Endothelial cell of umbilical vein (primary cell): Measurements from ENCODE around the gene DUSP28. TPM values are rescaled to one million over a fixed set of nuclear protein-coding genes. Genes with fewer than 3 reads are reported as not detected.

Experiments
- BruUV-seq: library from RNA; stranded (reverse); fragments of 400-500 nt; replicated peaks from 2 replicates; lab custom pipeline; 2021; lab: Mats Ljungman, UMichigan
- CTCF ChIA-PET: fragments of 300-600, 350-600 bp; sonication (Branson Sonifier 250); formaldehyde crosslinking; loops from one replicate; lab custom pipeline; 2021; ENCODE audit warnings: antibody characterized with exemption, inconsistent platforms; lab: Charles Lee
- POLR2A ChIA-PET: fragments of 300-600, 350-600 bp; sonication (Branson Sonifier 250); formaldehyde crosslinking; loops from one replicate; lab custom pipeline; 2021; ENCODE audit warnings: antibody characterized with exemption, inconsistent platforms; lab: Charles Lee
- DNase-seq: peaks from one replicate; pipeline ENCODE4 v3.0.0-alpha.2; 2011; ENCODE audit warnings: low read depth, low spot score
- FAIRE-seq: peaks from 2 replicates; lab custom pipeline; 2011; peaks lifted over from hg19 to GRCh38; lab: Jason Lieb, UNC
- H2AFZ ChIP-seq: 2 replicates; pipeline ENCODE4 v1.6.0; 2012; ENCODE audit warnings: low read depth, low read length, control low read depth, inconsistent platforms
- H3K27ac ChIP-seq: 2 replicates; pipeline ENCODE4 v1.5.1; 2011; ENCODE audit warnings: low read depth, mild to moderate bottlenecking, control low read depth, low read length, moderate library complexity; ENCODE audit not compliant: insufficient read depth
- H3K27me3 ChIP-seq, 2 experiments: 2 replicates each; pipeline versions ENCODE4 v1.6.0 to v1.6.1; 2011; ENCODE audit warnings: low read length in 2 of 2, mixed read lengths in 1 of 2; ENCODE audit not compliant: control insufficient read depth in 2 of 2, insufficient read depth in 2 of 2
- H3K36me3 ChIP-seq, 2 experiments: 2 replicates in 1 of 2; 3 replicates in 1 of 2; pipeline ENCODE4 v1.5.1; 2011; ENCODE audit warnings: low read length in 2 of 2, mild to moderate bottlenecking in 1 of 2, moderate library complexity in 1 of 2; ENCODE audit not compliant: control insufficient read depth in 2 of 2, insufficient read depth in 2 of 2; ENCODE audit errors: extremely low read depth in 1 of 2
- H3K4me1 ChIP-seq: 3 replicates; pipeline ENCODE4 v1.5.1; 2011; ENCODE audit warnings: mild to moderate bottlenecking, low read length; ENCODE audit not compliant: control insufficient read depth, insufficient read depth; ENCODE audit errors: extremely low read depth
- H3K4me2 ChIP-seq: 2 replicates; pipeline ENCODE4 v1.6.1; 2011; ENCODE audit warnings: low read length, control low read depth, mixed read lengths; ENCODE audit not compliant: insufficient read depth
- H3K4me3 ChIP-seq, 3 experiments: fragments of 200-600 bp in 1 of 3; sonication (generic), shearing (Covaris generic) in 1 of 3; replicated peaks in 1 of 3; 2 replicates each; pipeline ENCODE4 v1.5.1; 2011 to 2016; ENCODE audit warnings: control low read depth in 3 of 3, low read length in 3 of 3, mild to moderate bottlenecking in 2 of 3, inconsistent platforms in 1 of 3, low read depth in 1 of 3, moderate library complexity in 1 of 3; ENCODE audit not compliant: insufficient read depth in 1 of 3
- H3K79me2 ChIP-seq: 2 replicates; pipeline ENCODE4 v1.6.0; 2012; ENCODE audit warnings: low read length, inconsistent platforms; ENCODE audit not compliant: control insufficient read depth, insufficient read depth
- H3K9ac ChIP-seq: replicated peaks from 2 replicates; pipeline ENCODE3; 2011; ENCODE audit warnings: low read length, control low read depth; ENCODE audit not compliant: insufficient read depth; ENCODE audit errors: extremely low read depth
- H3K9me1 ChIP-seq: replicated peaks from 3 replicates; pipeline ENCODE4 v1.6.0; 2011; ENCODE audit warnings: mild to moderate bottlenecking, low read length; ENCODE audit not compliant: control insufficient read depth, insufficient read depth; ENCODE audit errors: extremely low read depth
- H3K9me3 ChIP-seq: replicated peaks from 2 replicates; pipeline ENCODE4 v1.5.1; 2012; ENCODE audit warnings: low read length, inconsistent platforms; ENCODE audit not compliant: control insufficient read depth, insufficient read depth
- H4K20me1 ChIP-seq: replicated peaks from 2 replicates; pipeline ENCODE3; 2011; ENCODE audit warnings: mild to moderate bottlenecking, low read length; ENCODE audit not compliant: control insufficient read depth, insufficient read depth; ENCODE audit errors: extremely low read depth
- EZH2 ChIP-seq: IDR thresholded peaks from 2 replicates; pipeline ENCODE4 v1.6.1; 2012; ENCODE audit warnings: borderline replicate concordance, low read depth, mild to moderate bottlenecking, moderate library complexity, low read length, inconsistent platforms; ENCODE audit not compliant: severe bottlenecking
- FOS ChIP-seq: IDR thresholded peaks from 2 replicates; pipeline ENCODE4 v1.6.1; 2011; ENCODE audit warnings: mild to moderate bottlenecking, low read length, moderate library complexity, borderline replicate concordance; ENCODE audit not compliant: insufficient read depth
- GATA2 ChIP-seq: IDR thresholded peaks from 2 replicates; pipeline ENCODE4 v1.7.0; 2011; ENCODE audit warnings: low read depth, mild to moderate bottlenecking, moderate library complexity, mixed read lengths, low read length; ENCODE audit not compliant: insufficient read length, insufficient read depth
- JUN ChIP-seq: IDR thresholded peaks from 2 replicates; pipeline ENCODE4 v1.6.1; 2011; ENCODE audit warnings: borderline replicate concordance, low read depth; ENCODE audit not compliant: insufficient read length, insufficient read depth
- MYC ChIP-seq: IDR thresholded peaks from one replicate; pipeline ENCODE4 v1.6.1; 2011; ENCODE audit warnings: mild to moderate bottlenecking, low read depth, low read length
- POLR2A ChIP-seq: IDR thresholded peaks from 2 replicates; pipeline ENCODE4 v1.6.1; 2012; ENCODE audit warnings: low read depth, mild to moderate bottlenecking, control low read depth, low read length
- POLR2AphosphoS5 ChIP-seq: IDR thresholded peaks from 2 replicates; pipeline ENCODE4 v1.6.1; 2012; ENCODE audit warnings: low read depth, mild to moderate bottlenecking, control low read depth, low read length, moderate library complexity; ENCODE audit not compliant: insufficient read depth
- dilution Hi-C: fragments of 300-500 bp; cut with MboI; formaldehyde crosslinking; loops from one replicate; pipeline ENCODE4 v1.15.0; 2019; ENCODE audit warnings: low sequenced_read_pairs; ENCODE audit not compliant: extremely low pct_ligation_motif_present
- intact Hi-C: fragments of 100-400 bp; cut with micrococcal nuclease; formaldehyde crosslinking; loops from one replicate; pipeline ENCODE4 v1.10.0; 2022
- polyA plus RNA-seq, 4 experiments: library from polyadenylated mRNA; depleted of rRNA in 3 of 4; stranded (reverse) in 3 of 4; unstranded in 1 of 4; fragments of >200 nt; gene quantifications; 2 replicates each; pipeline versions ENCODE4 v1.2.1 to v1.2.3, GENCODE V29; 2011 to 2012; ENCODE audit warnings: missing spikeins in 1 of 4
- total RNA-seq: library from RNA; stranded (reverse); gene quantifications from 2 replicates; pipeline ENCODE4 v1.2.3, GENCODE V29; 2021
- TF ChIP-seq, protein P1 (sequence below), 2 donors: IDR thresholded peaks; 1 replicate in 1 of 2; 2 replicates in 1 of 2; pipeline ENCODE4 v1.5.1; 2011; ENCODE audit warnings: low read length in 2 of 2, mild to moderate bottlenecking in 2 of 2, moderate library complexity in 2 of 2, control low read depth in 1 of 2, inconsistent platforms in 1 of 2, low read depth in 1 of 2; ENCODE audit not compliant: insufficient read depth in 1 of 2; ENCODE audit errors: extremely low read depth in 1 of 2
- TF ChIP-seq, protein P2 (sequence below): IDR thresholded peaks from 2 replicates; pipeline ENCODE4 v1.6.1; 2011; ENCODE audit not compliant: insufficient read depth, insufficient read length

The DUSP28 gene
- total and polyA plus RNA-seq, 2 donors (not counting 3 experiments of a cell fraction or from before 2014, with no cell fraction given), result 2.2 to 4.3 TPM

DNA sequence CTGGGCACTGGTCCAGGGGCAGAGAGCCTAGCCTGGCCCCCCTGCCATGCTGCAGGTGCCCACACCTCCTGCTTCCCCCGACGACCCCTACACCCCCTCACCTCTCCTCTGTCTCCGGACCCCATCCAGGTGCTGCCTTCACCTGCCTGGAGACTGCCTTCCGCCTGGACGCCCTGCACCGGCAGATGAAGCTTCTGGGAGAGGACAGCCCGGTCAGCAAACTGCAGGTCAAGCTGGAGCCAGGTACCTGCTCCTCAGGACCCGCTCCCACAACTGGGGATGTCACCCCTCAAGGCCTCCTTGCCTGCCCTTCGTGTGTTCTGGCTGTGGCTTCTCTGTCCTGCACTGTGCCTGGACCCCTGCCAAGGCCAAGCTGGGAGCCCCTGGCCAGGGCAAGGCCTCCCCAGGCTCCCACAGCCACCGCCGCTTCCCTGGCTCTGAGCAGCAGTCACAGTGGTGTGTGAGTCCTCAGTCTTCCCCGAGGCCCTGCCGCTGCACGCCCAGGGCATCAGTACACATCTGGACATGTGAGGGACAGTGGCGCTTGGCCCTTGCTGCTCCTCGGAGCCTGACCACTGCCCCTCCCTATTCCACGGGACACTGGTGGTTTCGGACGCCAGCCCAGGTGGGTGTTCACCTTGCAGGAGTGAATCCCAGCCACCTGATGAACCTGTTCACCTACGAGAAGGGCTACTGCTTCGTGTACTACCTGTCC lies 14.4 kb downstream of the DUSP28 start:
- no peaks in the 10 kb centered on the region for H3K9me3 ChIP-seq
- no peak for DNase-seq
- no peak overlapping the region for H3K4me2 ChIP-seq
- FAIRE-seq, result no peak
- H4K20me1 ChIP-seq, result no peaks in the 10 kb centered on the region
- no peaks in the 10 kb centered on the region for H3K27me3 ChIP-seq
- no peak overlapping the region for H2AFZ ChIP-seq
- H3K9ac ChIP-seq, result no peak overlapping the region
- peaks cover 13% of the 10 kb centered on the region for H3K79me2 ChIP-seq
- peaks cover 0 to 30% of the 10 kb centered on the region in 2 experiments for H3K36me3 ChIP-seq
- intact Hi-C loops, result no loop called here
- no peaks in the 10 kb centered on the region for H3K9me1 ChIP-seq
- H3K4me3 ChIP-seq, result no peak overlapping the region
- ChIA-PET POLR2A (no interaction called here), CTCF (interaction anchor here (1.1 kb wide), 1 partner anchor 12 kb away, joined by 3 read pairs; the partner anchor contains the start of gene CAPN10)
- BruUV-seq, result no TSS peak
- dilution Hi-C loops, result no loop called here
- TF ChIP-seq JUN, result no peak
- TF ChIP-seq FOS, result no peak
- TF ChIP-seq GATA2, result no peak
- no peak for TF ChIP-seq POLR2A
- TF ChIP-seq, protein P1, sequence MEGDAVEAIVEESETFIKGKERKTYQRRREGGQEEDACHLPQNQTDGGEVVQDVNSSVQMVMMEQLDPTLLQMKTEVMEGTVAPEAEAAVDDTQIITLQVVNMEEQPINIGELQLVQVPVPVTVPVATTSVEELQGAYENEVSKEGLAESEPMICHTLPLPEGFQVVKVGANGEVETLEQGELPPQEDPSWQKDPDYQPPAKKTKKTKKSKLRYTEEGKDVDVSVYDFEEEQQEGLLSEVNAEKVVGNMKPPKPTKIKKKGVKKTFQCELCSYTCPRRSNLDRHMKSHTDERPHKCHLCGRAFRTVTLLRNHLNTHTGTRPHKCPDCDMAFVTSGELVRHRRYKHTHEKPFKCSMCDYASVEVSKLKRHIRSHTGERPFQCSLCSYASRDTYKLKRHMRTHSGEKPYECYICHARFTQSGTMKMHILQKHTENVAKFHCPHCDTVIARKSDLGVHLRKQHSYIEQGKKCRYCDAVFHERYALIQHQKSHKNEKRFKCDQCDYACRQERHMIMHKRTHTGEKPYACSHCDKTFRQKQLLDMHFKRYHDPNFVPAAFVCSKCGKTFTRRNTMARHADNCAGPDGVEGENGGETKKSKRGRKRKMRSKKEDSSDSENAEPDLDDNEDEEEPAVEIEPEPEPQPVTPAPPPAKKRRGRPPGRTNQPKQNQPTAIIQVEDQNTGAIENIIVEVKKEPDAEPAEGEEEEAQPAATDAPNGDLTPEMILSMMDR (IDR thresholded peaks at IDR 0.05; ENCODE audit: extremely low read depth in 1 of 2, insufficient read depth in 1 of 2, low read depth in 1 of 2, low read length in 2 of 2), result no peak
- TF ChIP-seq EZH2, result no peak
- TF ChIP-seq MYC, result no peak
- TF ChIP-seq POLR2AphosphoS5, result no peak
- TF ChIP-seq, protein P2, sequence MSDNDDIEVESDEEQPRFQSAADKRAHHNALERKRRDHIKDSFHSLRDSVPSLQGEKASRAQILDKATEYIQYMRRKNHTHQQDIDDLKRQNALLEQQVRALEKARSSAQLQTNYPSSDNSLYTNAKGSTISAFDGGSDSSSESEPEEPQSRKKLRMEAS, result no peak
- H3K27ac ChIP-seq, result no peak overlapping the region
- peaks cover 3% of the 10 kb centered on the region for H3K4me1 ChIP-seq
